LNCAP (cell line): Measurements from ENCODE around the gene PTPN11.

Source experiments
- CTCF ChIP-seq: fragments of 450-650 bp; IDR thresholded peaks from 2 replicates; pipeline ENCODE4 v1.5.1; 2017; ENCODE audit warnings: mild to moderate bottlenecking

The PTPN11 gene

GRCh38 chr12:112517730-112518364 is 99.1 kb downstream of the PTPN11 start:
- TF ChIP-seq CTCF: no peak

- no peak for TF ChIP-seq CTCF
These were observed 99.6 kb downstream of the PTPN11 start for GRCh38 chr12:112518365-112518735.

- no peak for TF ChIP-seq CTCF
These were observed 105.1 kb downstream of the PTPN11 start for GRCh38 chr12:112523856-112524255.

GRCh38 chr12:112524269-112524668 is 105.5 kb downstream of the PTPN11 start:
- TF ChIP-seq CTCF: no peak

GRCh38 chr12:112524676-112525425 is 106.1 kb downstream of the PTPN11 start:
- no peak; the same call in 1 of the 2 replicates for TF ChIP-seq CTCF

GRCh38 chr12:112525426-112525809 is 106.7 kb downstream of the PTPN11 start:
- TF ChIP-seq CTCF: no peak

GRCh38 chr12:112527082-112527481 is 108.3 kb downstream of the PTPN11 start:
- no peak for TF ChIP-seq CTCF
